Ishikawa (cell line): Measurements from ENCODE around the gene GALNT2.

ENCODE experiments used
- CEBPB ChIP-seq: IDR thresholded peaks from 2 replicates; pipeline ENCODE4 v1.6.1; 2012
- CREB1 ChIP-seq: IDR thresholded peaks from 2 replicates; pipeline ENCODE4 v1.6.1; 2012; ENCODE audit warnings: low read depth
- EGR1 ChIP-seq: IDR thresholded peaks from 2 replicates; pipeline ENCODE4 v1.6.1; 2012
- EP300 ChIP-seq: IDR thresholded peaks from 2 replicates; pipeline ENCODE4 v1.6.1; 2012; ENCODE audit warnings: borderline replicate concordance
- FOXM1 ChIP-seq: IDR thresholded peaks from 2 replicates; pipeline ENCODE4 v1.6.1; 2012; ENCODE audit warnings: low read depth, borderline replicate concordance
- MAX ChIP-seq: IDR thresholded peaks from 2 replicates; pipeline ENCODE4 v1.6.1; 2012
- NFIC ChIP-seq: IDR thresholded peaks from 2 replicates; pipeline ENCODE4 v1.6.1; 2012
- RAD21 ChIP-seq: IDR thresholded peaks from 2 replicates; pipeline ENCODE4 v1.6.1; 2012; ENCODE audit warnings: low read depth
- TAF1 ChIP-seq: IDR thresholded peaks from 2 replicates; pipeline ENCODE4 v1.6.1; 2012; ENCODE audit warnings: low read depth, mild to moderate bottlenecking
- TCF12 ChIP-seq: IDR thresholded peaks from 2 replicates; pipeline ENCODE4 v1.6.1; 2012; ENCODE audit warnings: low read depth
- TEAD4 ChIP-seq: IDR thresholded peaks from 2 replicates; pipeline ENCODE4 v1.6.1; 2012
- YY1 ChIP-seq: IDR thresholded peaks from 2 replicates; pipeline ENCODE4 v1.6.1; 2012; ENCODE audit warnings: low read depth
- ZBTB7A ChIP-seq: IDR thresholded peaks from 2 replicates; pipeline ENCODE4 v1.6.1; 2012; ENCODE audit warnings: low read depth
- TF ChIP-seq, protein P1 (sequence below): IDR thresholded peaks from 2 replicates; pipeline ENCODE4 v1.6.1; 2012; ENCODE audit warnings: low read depth, mild to moderate bottlenecking
- TF ChIP-seq, protein P2 (sequence below): IDR thresholded peaks from 2 replicates; pipeline ENCODE4 v1.6.1; 2012

The GALNT2 gene

GRCh38 chr1:230195199-230195598 lies 128.2 kb downstream of the GALNT2 start:
- no peak for TF ChIP-seq CEBPB
- no peak for TF ChIP-seq TAF1
- no peak for TF ChIP-seq NFIC
- TF ChIP-seq RAD21 = no peak
- no peak for TF ChIP-seq TCF12
- no peak for TF ChIP-seq YY1
- TF ChIP-seq, protein P1, sequence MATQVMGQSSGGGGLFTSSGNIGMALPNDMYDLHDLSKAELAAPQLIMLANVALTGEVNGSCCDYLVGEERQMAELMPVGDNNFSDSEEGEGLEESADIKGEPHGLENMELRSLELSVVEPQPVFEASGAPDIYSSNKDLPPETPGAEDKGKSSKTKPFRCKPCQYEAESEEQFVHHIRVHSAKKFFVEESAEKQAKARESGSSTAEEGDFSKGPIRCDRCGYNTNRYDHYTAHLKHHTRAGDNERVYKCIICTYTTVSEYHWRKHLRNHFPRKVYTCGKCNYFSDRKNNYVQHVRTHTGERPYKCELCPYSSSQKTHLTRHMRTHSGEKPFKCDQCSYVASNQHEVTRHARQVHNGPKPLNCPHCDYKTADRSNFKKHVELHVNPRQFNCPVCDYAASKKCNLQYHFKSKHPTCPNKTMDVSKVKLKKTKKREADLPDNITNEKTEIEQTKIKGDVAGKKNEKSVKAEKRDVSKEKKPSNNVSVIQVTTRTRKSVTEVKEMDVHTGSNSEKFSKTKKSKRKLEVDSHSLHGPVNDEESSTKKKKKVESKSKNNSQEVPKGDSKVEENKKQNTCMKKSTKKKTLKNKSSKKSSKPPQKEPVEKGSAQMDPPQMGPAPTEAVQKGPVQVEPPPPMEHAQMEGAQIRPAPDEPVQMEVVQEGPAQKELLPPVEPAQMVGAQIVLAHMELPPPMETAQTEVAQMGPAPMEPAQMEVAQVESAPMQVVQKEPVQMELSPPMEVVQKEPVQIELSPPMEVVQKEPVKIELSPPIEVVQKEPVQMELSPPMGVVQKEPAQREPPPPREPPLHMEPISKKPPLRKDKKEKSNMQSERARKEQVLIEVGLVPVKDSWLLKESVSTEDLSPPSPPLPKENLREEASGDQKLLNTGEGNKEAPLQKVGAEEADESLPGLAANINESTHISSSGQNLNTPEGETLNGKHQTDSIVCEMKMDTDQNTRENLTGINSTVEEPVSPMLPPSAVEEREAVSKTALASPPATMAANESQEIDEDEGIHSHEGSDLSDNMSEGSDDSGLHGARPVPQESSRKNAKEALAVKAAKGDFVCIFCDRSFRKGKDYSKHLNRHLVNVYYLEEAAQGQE = no peak
- no peak for TF ChIP-seq EP300
- no peak for TF ChIP-seq TEAD4
- TF ChIP-seq, protein P2, sequence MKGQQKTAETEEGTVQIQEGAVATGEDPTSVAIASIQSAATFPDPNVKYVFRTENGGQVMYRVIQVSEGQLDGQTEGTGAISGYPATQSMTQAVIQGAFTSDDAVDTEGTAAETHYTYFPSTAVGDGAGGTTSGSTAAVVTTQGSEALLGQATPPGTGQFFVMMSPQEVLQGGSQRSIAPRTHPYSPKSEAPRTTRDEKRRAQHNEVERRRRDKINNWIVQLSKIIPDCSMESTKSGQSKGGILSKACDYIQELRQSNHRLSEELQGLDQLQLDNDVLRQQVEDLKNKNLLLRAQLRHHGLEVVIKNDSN = no peak
- TF ChIP-seq ZBTB7A = no peak
- no peak for TF ChIP-seq MAX
- no peak for TF ChIP-seq FOXM1
- TF ChIP-seq CREB1 = no peak
- no peak for TF ChIP-seq EGR1

- TF ChIP-seq TCF12 = no peak
These were observed 129.0 kb downstream of the GALNT2 start for GRCh38 chr1:230196077-230196476.

GRCh38 chr1:230197644-230198567 lies 130.9 kb downstream of the GALNT2 start:
- TF ChIP-seq, protein P2 = no peak
- TF ChIP-seq FOXM1 (no peak), TCF12 (no peak), YY1 (no peak), ZBTB7A (no peak), CEBPB (no peak), EP300 (no peak), RAD21 (no peak), MAX (no peak)

- TF ChIP-seq FOXM1 (no peak), RAD21 (no peak), TCF12 (no peak), NFIC (no peak), EP300 (no peak)
These were observed 132.0 kb downstream of the GALNT2 start for GRCh38 chr1:230199034-230199433.

GRCh38 chr1:230199554-230199953 lies 132.5 kb downstream of the GALNT2 start:
- TF ChIP-seq EGR1 (no peak), TAF1 (no peak), ZBTB7A (no peak), CREB1 (no peak), YY1 (no peak), CEBPB (no peak), TEAD4 (no peak), EP300 (no peak), RAD21 (no peak), TCF12 (no peak), FOXM1 (no peak)
- TF ChIP-seq, protein P2 = no peak
- TF ChIP-seq, protein P1 = no peak
